ENCODE measurements around the gene SEMA4D.

- TF ChIP-seq CTCF (conservative IDR thresholded peaks at IDR 0.05), result no peak
- no peak for TF ChIP-seq EZH2 (IDR thresholded peaks at IDR 0.05; ENCODE audit: low read depth)
These were observed 110.6 kb downstream of the SEMA4D start for GRCh38 chr9:89387197-89387849.

Data from PC-9 (cell line).